Measurements from ENCODE around the gene SEC11C.
A peak's percentile ranks its signal among the peaks of the same experiment; 100 is the strongest.
"Not testable (repeated sequence)": the region's sequence is repeated elsewhere in the genome, so short reads cannot be mapped to it uniquely, and the experiment has no call there.

SEC11C gene

GRCh38 chr18:59139615-59140301 lies at the start of gene SEC11C:
Gene SEC11C (plus strand): TSS chr18:59139884. CDS start chr18:59139949, 65 bp downstream.
- DNase-seq, result peak; percentile 94

GRCh38 chr18:59090966-59091603 lies 48.6 kb upstream of the SEC11C start:
- DNase-seq, result no peak

- no peak for DNase-seq
These were observed 46.0 kb upstream of the SEC11C start for GRCh38 chr18:59093668-59094067.

- no peak for DNase-seq
These were observed 45.1 kb upstream of the SEC11C start for GRCh38 chr18:59094569-59094968.

GRCh38 chr18:59096098-59096789 lies 43.4 kb upstream of the SEC11C start:
- DNase-seq, result no peak

GRCh38 chr18:59101830-59102414 lies 37.8 kb upstream of the SEC11C start:
- no peak for DNase-seq

- no peak for DNase-seq
These were observed 30.3 kb upstream of the SEC11C start for GRCh38 chr18:59109375-59109774.

GRCh38 chr18:59114160-59114559 lies 25.5 kb upstream of the SEC11C start:
- DNase-seq, result no peak

GRCh38 chr18:59123588-59124369 lies 15.9 kb upstream of the SEC11C start:
- DNase-seq, result no peak

- no peak for DNase-seq
These were observed 15.3 kb upstream of the SEC11C start for GRCh38 chr18:59124370-59124704.

- no peak for DNase-seq
These were observed 12.6 kb upstream of the SEC11C start for GRCh38 chr18:59127047-59127446.

- DNase-seq, result no peak
These were observed 9.6 kb upstream of the SEC11C start for GRCh38 chr18:59129951-59130703.

GRCh38 chr18:59132810-59133465 lies 6.7 kb upstream of the SEC11C start:
- no peak for DNase-seq

- peak; percentile 94 for DNase-seq
These were observed 431 bp upstream of the SEC11C start for GRCh38 chr18:59139291-59139614.

GRCh38 chr18:59140302-59140885 lies 710 bp downstream of the SEC11C start:
- DNase-seq, result no peak

GRCh38 chr18:59141294-59142068 lies 1.8 kb downstream of the SEC11C start:
- DNase-seq, result no peak

GRCh38 chr18:59142274-59142673 lies 2.6 kb downstream of the SEC11C start:
- no peak for DNase-seq

GRCh38 chr18:59142800-59143416 lies 3.2 kb downstream of the SEC11C start:
- not testable (repeated sequence) for DNase-seq

- no peak for DNase-seq
These were observed 3.8 kb downstream of the SEC11C start for GRCh38 chr18:59143441-59143840.

GRCh38 chr18:59144483-59144882 lies 4.8 kb downstream of the SEC11C start:
- no peak for DNase-seq
